NCI-H128 (cell line): ENCODE data around the gene SLC4A7.

Experiments
- DNase-seq: peaks from one replicate; lab custom pipeline; 2025; ENCODE audit not compliant: unreplicated experiment; lab: John Stamatoyannopoulos, UW

The SLC4A7 gene

DNA sequence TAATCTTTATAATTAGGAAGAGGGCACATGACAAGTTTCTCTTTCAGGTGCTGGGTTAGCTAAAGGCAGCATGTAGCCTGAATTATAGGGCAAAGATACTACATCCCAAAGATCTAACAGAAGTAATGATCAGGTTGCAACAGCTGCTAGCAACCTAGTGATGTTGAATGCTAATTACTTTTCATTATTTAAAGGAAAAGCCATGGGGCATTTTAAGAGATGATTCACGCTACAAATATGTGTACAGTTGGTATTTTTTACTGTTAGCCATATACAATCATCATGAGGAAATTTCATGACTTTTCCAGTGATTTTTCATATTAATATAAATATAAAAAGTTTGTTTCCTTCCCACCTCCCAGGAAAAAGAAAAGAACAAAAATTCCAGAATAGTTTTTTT lies 158.0 kb downstream of the SLC4A7 start:
- DNase-seq, result no peak

DNA sequence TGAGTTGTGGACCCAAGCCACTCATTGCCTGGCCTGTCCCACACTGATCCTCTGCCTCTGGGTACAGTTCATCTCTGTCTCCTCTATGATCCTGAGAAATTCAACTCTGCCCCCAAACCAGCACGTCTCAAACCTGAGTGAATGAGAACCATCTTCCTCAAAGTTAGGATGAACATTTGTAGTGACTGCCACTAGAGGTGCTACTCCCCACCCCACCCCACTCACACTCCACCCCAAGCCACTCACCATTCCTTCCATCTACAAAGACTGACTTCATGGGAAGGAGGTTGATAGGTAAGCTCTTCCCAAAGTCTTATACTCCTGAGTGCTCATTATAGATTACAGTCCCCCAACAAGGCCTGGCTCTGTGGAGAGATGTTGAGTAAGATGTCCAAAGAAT lies 158.8 kb downstream of the SLC4A7 start:
- no peak for DNase-seq

DNA sequence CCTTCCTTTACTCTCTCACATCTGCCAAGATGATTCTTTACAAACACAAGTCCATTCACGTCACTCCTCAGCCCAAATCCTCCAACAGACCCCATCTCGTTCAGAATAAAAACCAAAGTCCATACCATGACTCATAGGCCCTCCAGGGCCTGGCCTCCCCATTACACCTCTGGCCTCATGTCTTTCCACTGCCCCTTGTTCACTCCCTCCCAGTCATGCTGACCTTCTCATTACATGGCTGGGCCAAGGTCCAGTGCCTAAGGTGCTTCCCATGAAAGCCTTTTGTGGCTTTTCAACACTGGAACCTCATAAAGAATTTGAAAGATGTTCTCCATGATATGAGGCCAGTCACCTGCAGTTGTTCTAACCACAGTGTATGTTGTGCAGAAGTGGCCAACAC lies 159.5 kb downstream of the SLC4A7 start:
- DNase-seq, result no peak

DNA sequence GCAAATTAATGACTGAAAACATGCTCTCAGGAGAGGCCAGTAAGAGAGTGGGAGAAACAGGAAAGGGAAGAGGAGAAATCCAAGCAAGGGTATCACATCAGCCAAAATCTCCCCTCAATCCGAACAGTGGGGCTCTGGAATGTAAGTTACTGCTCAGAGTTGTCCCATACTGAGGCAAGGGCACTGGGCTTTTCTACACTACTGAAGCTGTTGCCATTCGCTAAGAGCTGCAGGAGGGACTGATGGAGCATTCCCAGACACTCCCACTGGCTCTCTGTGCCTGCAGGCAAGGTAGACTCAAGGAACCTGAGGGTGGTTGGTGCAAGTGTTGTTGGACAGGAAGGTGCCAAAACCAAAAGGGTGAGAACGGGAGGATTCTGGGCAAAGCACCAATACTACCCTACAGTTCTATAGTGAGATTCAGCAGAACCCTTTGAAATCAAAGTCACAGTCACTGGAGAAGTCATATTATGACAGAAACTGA lies 161.1 kb downstream of the SLC4A7 start:
- no peak for DNase-seq
